ENCODE measurements around the gene ABCB8. TPM values are rescaled to one million over a fixed set of nuclear protein-coding genes. Genes with fewer than 3 reads are reported as not detected.
A peak's percentile ranks its signal among the peaks of the same experiment; 100 is the strongest.

The ABCB8 gene
- total RNA-seq, 4 donors from 2014 or later = 13.2 to 33.0 (median 18.8) TPM

DNA sequence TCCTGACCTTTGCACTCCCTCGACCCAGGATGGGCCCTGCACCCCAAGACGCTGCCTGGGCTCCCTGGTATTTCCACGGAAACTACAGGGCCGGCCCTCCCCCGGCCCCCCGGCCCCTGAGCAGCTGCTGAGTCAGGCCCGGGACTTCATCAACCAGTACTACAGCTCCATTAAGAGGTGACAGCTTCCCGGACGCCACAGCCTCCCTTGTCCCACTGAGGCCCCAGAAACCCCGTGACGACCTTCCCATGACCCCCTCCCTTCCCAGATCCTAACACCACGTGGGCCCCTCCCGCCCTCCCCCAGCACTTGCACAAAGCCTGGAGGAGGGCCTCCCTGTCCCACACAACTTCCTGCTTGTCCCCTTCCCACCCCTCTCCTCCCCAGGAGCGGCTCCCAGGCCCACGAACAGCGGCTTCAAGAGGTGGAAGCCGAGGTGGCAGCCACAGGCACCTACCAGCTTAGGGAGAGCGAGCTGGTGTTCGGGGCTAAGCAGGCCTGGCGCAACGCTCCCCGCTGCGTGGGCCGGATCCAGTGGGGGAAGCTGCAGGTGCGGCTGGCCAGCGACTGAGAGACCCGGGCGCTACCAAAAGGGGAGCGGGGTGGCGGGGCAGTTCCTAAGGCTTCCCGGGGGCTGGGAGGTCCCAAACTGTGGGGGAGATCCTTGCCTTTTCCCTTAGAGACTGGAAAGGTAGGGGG lies 31.7 kb upstream of the ABCB8 start:
- 14% methylated on average over 2 of the region's 31 CpGs; no CpG with 5 or more reads in 1 of the 2 donors for WGBS, 2 donors (ENCODE audit: low coverage in 1 of 2)
- Histone ChIP-seq H3K4me1 (peaks cover 0 to 13% (median 0%) of the 10 kb centered on the region in 3 donors), H3K9me3 (no peaks in the 10 kb centered on the region), H3K27me3 (peaks cover 14% of the 10 kb centered on the region), H3K27ac (no peak overlapping the region), H3K4me3 (peak overlapping the region in 1 of 2 donors; percentile 8), H3K36me3 (peaks cover 0 to 11% of the 10 kb centered on the region in 2 donors)
- TF ChIP-seq POLR2AphosphoS5 (IDR thresholded peaks at IDR 0.05) = no peak
- no peak for TF ChIP-seq POLR2A (IDR thresholded peaks at IDR 0.05)
- no peak for TF ChIP-seq EP300 (IDR thresholded peaks at IDR 0.05)
- TF ChIP-seq CTCF (IDR thresholded peaks at IDR 0.05) = no peak
- no peak for ATAC-seq

GRCh38 chr7:150997075-150997511 lies 31.2 kb upstream of the ABCB8 start:
- H3K36me3 ChIP-seq = peaks cover 0 to 11% of the 10 kb centered on the region in 2 donors
- 79% methylated on average over 4 of the region's 8 CpGs; no CpG with 5 or more reads in 1 of the 2 donors for WGBS, 2 donors (ENCODE audit: low coverage in 1 of 2)
- no peak overlapping the region for H3K27ac ChIP-seq
- H3K4me3 ChIP-seq = no peak overlapping the region
- peaks cover 19% of the 10 kb centered on the region for H3K27me3 ChIP-seq
- no peaks in the 10 kb centered on the region for H3K9me3 ChIP-seq
- TF ChIP-seq POLR2A (IDR thresholded peaks at IDR 0.05) = no peak
- no peak for TF ChIP-seq EP300 (IDR thresholded peaks at IDR 0.05)
- no peak for TF ChIP-seq CTCF (IDR thresholded peaks at IDR 0.05)
- TF ChIP-seq POLR2AphosphoS5 (IDR thresholded peaks at IDR 0.05) = no peak
- ATAC-seq = no peak
- H3K4me1 ChIP-seq = peaks cover 0 to 13% (median 0%) of the 10 kb centered on the region in 3 donors

DNA sequence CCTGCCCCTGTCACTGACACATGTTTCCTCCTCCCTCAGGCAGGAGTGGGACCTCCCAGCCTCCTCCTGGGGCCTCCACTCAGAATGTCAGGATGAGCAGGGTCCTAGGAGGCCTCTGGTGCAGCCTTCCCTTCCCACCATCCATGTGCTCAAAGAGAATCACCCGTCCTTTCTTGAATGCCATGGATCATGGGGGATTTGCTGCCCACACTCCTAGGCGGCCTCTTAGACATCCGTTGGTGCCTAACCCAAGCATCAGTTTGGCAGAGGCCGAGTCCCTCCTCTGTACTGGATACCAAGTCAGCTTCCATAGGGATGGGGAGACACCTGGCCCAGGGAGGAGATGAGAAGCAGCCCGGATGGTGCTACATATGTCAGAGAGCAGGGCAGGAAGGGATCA lies 30.4 kb upstream of the ABCB8 start:
- no peak for ATAC-seq
- H3K4me3 ChIP-seq = no peak overlapping the region
- TF ChIP-seq CTCF (IDR thresholded peaks at IDR 0.05) (no peak), POLR2AphosphoS5 (IDR thresholded peaks at IDR 0.05) (no peak), POLR2A (IDR thresholded peaks at IDR 0.05) (no peak), EP300 (IDR thresholded peaks at IDR 0.05) (no peak)
- H3K27ac ChIP-seq = no peak overlapping the region
- H3K27me3 ChIP-seq = peaks cover 19% of the 10 kb centered on the region
- H3K9me3 ChIP-seq = no peaks in the 10 kb centered on the region
- peaks cover 0 to 13% (median 0%) of the 10 kb centered on the region in 3 donors for H3K4me1 ChIP-seq
- peaks cover 0 to 11% of the 10 kb centered on the region in 2 donors for H3K36me3 ChIP-seq
- WGBS, 2 donors (ENCODE audit: low coverage in 1 of 2) = 67% methylated on average over 1 of the region's 5 CpGs; no CpG with 5 or more reads in 1 of the 2 donors

- H3K36me3 ChIP-seq = peaks cover 0 to 11% of the 10 kb centered on the region in 2 donors
- peaks cover 0 to 13% (median 0%) of the 10 kb centered on the region in 3 donors for H3K4me1 ChIP-seq
- no peaks in the 10 kb centered on the region for H3K9me3 ChIP-seq
- WGBS, 2 donors (ENCODE audit: low coverage in 1 of 2) = 93% methylated on average over 5 of the region's 20 CpGs; no CpG with 5 or more reads in 1 of the 2 donors
- TF ChIP-seq EP300 (IDR thresholded peaks at IDR 0.05) = no peak
- no peak for TF ChIP-seq POLR2A (IDR thresholded peaks at IDR 0.05)
- no peak for TF ChIP-seq CTCF (IDR thresholded peaks at IDR 0.05)
- TF ChIP-seq POLR2AphosphoS5 (IDR thresholded peaks at IDR 0.05) = no peak
- no peak for ATAC-seq
- H3K27me3 ChIP-seq = peaks cover 19% of the 10 kb centered on the region
- no peak overlapping the region for H3K27ac ChIP-seq
- H3K4me3 ChIP-seq = no peak overlapping the region
Observed at GRCh38 chr7:150998341-150998740, 29.9 kb upstream of the ABCB8 start.

DNA sequence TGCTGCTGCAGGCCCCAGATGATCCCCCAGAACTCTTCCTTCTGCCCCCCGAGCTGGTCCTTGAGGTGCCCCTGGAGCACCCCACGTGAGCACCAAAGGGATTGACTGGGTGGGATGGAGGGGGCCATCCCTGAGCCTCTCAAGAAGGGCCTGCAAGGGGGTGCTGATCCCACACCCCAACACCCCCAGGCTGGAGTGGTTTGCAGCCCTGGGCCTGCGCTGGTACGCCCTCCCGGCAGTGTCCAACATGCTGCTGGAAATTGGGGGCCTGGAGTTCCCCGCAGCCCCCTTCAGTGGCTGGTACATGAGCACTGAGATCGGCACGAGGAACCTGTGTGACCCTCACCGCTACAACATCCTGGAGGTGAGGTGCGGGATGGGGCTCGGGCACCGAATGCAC lies 29.2 kb upstream of the ABCB8 start:
- peaks cover 0 to 11% of the 10 kb centered on the region in 2 donors for H3K36me3 ChIP-seq
- no peak for ATAC-seq

More for the DNA sequence above, 29.2 kb upstream of the ABCB8 start:
- no peak for TF ChIP-seq CTCF (IDR thresholded peaks at IDR 0.05)
- no peak for TF ChIP-seq POLR2A (IDR thresholded peaks at IDR 0.05)
- TF ChIP-seq EP300 (IDR thresholded peaks at IDR 0.05) = no peak
- no peak for TF ChIP-seq POLR2AphosphoS5 (IDR thresholded peaks at IDR 0.05)
- H3K4me1 ChIP-seq = peaks cover 0 to 13% (median 0%) of the 10 kb centered on the region in 3 donors
- 100% methylated on average over 6 of the region's 12 CpGs; no CpG with 5 or more reads in 1 of the 2 donors for WGBS, 2 donors (ENCODE audit: low coverage in 1 of 2)
- H3K27me3 ChIP-seq = peaks cover 19% of the 10 kb centered on the region
- H3K4me3 ChIP-seq = no peak overlapping the region
- no peaks in the 10 kb centered on the region for H3K9me3 ChIP-seq
- H3K27ac ChIP-seq = no peak overlapping the region
